Gastrocnemius medialis (tissue), 4 donors: ENCODE results near the gene HEXB. TPM values are rescaled to one million over a fixed set of nuclear protein-coding genes. Genes with fewer than 3 reads are reported as not detected.

Experiments
- ATAC-seq, 2 donors: fragments of 150-250 bp; one replicate each; pipeline ENCODE4 v1.9.1; 2016
- DNase-seq, 2 donors: peaks; one replicate each; pipeline ENCODE4 v3.0.0-alpha.2; 2019
- H3K27ac ChIP-seq, 4 donors: fragments of 200-600 bp; sonication (generic); 1 replicate in 1 of 4; 2 replicates in 3 of 4; pipeline ENCODE4 v1.5.1; 2016 to 2018; ENCODE audit warnings: mild to moderate bottlenecking in 2 of 4, moderate library complexity in 1 of 4
- H3K27me3 ChIP-seq, 3 donors: fragments of 200-600 bp; sonication (generic) in 2 of 3; 1 replicate in 1 of 3; 2 replicates in 2 of 3; pipeline versions ENCODE4 v1.5.1 to v1.6.0; 2016 to 2019; ENCODE audit warnings: mild to moderate bottlenecking in 1 of 3, moderate library complexity in 1 of 3
- H3K36me3 ChIP-seq, 2 donors: fragments of 200-600 bp; sonication (generic) in 1 of 2; one replicate each; pipeline ENCODE4 v1.5.1; 2017 to 2018
- H3K4me1 ChIP-seq, 2 donors: fragments of 200-600 bp; sonication (generic) in 1 of 2; one replicate each; pipeline ENCODE4 v1.5.1; 2016 to 2017; ENCODE audit warnings: mild to moderate bottlenecking in 2 of 2
- H3K4me3 ChIP-seq, 4 donors: fragments of 200-600 bp; sonication (generic) in 3 of 4; 1 replicate in 1 of 4; 2 replicates in 3 of 4; pipeline ENCODE4 v1.5.1; 2016 to 2019; ENCODE audit warnings: mild to moderate bottlenecking in 2 of 4
- H3K9me3 ChIP-seq, 3 donors: fragments of 200-600 bp; sonication (generic) in 2 of 3; 1 replicate in 1 of 3; 2 replicates in 2 of 3; pipeline ENCODE4 v1.5.1; 2016 to 2019
- POLR2A ChIP-seq, 2 donors: fragments of 450-650 bp; IDR thresholded peaks; one replicate each; pipeline ENCODE4 v1.6.1; 2017; ENCODE audit warnings: antibody characterized with exemption in 2 of 2, mild to moderate bottlenecking in 2 of 2, moderate library complexity in 2 of 2
- in situ Hi-C, 4 donors: fragments of 200-750 bp; cut with MboI; loops; one replicate each; pipeline versions ENCODE4 v1.15.0 to v1.8.0; 2017; ENCODE audit warnings: low sequenced_read_pairs in 4 of 4
- intact Hi-C: fragments of 100-400 bp; cut with DNase I; formaldehyde crosslinking; loops from one replicate; pipeline ENCODE4 v1.15.1; 2023; ENCODE audit warnings: low total_unique reads
- total RNA-seq, 4 donors: library from RNA; depleted of rRNA; stranded (reverse); fragments of >200 nt; gene quantifications; one replicate each; pipeline versions ENCODE4 v1.1.0 to v1.2.3, GENCODE V29; 2016
- TF ChIP-seq, protein P1 (sequence below), 5 experiments: fragments of 450-650 bp in 3 of 5; fragments of 200-600 bp in 2 of 5; sonication (generic) in 2 of 5; IDR thresholded peaks in 4 of 5; conservative IDR thresholded peaks in 1 of 5; 1 replicate in 4 of 5; 2 replicates in 1 of 5; pipeline ENCODE4 v1.5.1; 2016 to 2019; ENCODE audit warnings: antibody characterized with exemption in 5 of 5, mild to moderate bottlenecking in 3 of 5, moderate library complexity in 3 of 5

The HEXB gene
- total RNA-seq, 4 donors from 2014 or later, result 32.3 to 54.4 (median 47.1) TPM

DNA sequence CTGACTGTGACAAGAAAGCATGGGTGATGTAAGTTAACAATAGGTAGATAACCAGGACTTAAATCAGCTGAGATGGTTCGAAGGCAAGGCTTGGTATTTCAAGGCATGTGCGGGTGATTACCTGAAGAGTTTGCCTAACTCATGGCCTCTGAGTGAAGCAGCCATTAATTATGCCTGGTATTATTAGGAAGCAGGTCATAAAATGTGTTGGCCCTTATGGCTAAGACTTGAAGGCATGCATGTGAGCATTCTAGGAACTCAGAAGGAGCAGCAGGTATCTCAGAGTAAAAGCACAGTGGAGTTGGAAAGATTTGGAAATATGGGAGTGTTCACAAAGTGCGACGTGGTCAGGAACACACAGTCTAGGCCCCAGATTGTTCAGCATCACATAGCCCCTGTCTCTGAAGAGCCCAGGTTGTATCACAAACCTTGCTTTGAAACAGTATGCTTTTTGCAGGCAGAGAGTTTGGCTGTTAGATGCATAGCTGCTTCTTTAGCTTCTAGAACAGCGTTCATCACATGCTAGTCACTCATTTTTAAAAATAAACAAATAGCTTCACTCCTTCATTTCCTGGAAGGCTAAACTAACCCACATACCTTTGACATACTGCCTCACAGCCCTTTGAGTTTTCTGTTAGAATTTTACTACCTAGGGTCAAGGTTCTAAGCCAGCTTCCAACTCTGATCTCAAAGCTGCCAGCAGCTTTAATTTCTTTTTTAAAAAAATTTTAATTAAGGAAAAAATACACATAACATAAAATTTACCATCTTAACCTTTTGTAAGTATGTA, 2.1 kb downstream of the HEXB start:
- peaks cover 0 to 17% of the 10 kb centered on the region in 2 donors for H3K36me3 ChIP-seq
- no peak overlapping the region for H3K4me3 ChIP-seq
- no peaks in the 10 kb centered on the region for H3K9me3 ChIP-seq
- in situ Hi-C loops (no loop called here), intact Hi-C loops (loop anchor here (5.0 to 10.0 kb wide), 2 partner anchors 650 to 1122 kb away; partner anchors contain the start of genes ANKRA2, HMGCR and UTP15)
- H3K27me3 ChIP-seq, result no peaks in the 10 kb centered on the region
- no peak overlapping the region for H3K27ac ChIP-seq
- TF ChIP-seq, protein P1, sequence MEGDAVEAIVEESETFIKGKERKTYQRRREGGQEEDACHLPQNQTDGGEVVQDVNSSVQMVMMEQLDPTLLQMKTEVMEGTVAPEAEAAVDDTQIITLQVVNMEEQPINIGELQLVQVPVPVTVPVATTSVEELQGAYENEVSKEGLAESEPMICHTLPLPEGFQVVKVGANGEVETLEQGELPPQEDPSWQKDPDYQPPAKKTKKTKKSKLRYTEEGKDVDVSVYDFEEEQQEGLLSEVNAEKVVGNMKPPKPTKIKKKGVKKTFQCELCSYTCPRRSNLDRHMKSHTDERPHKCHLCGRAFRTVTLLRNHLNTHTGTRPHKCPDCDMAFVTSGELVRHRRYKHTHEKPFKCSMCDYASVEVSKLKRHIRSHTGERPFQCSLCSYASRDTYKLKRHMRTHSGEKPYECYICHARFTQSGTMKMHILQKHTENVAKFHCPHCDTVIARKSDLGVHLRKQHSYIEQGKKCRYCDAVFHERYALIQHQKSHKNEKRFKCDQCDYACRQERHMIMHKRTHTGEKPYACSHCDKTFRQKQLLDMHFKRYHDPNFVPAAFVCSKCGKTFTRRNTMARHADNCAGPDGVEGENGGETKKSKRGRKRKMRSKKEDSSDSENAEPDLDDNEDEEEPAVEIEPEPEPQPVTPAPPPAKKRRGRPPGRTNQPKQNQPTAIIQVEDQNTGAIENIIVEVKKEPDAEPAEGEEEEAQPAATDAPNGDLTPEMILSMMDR (IDR thresholded peaks at IDR 0.05 in 4 of 5, conservative IDR thresholded peaks at IDR 0.05 in 1 of 5), result no peak
- no peak for TF ChIP-seq POLR2A (IDR thresholded peaks at IDR 0.05)
- DNase-seq (no peak), ATAC-seq (no peak)
- H3K4me1 ChIP-seq, result peaks cover 7 to 12% of the 10 kb centered on the region in 2 donors

DNA sequence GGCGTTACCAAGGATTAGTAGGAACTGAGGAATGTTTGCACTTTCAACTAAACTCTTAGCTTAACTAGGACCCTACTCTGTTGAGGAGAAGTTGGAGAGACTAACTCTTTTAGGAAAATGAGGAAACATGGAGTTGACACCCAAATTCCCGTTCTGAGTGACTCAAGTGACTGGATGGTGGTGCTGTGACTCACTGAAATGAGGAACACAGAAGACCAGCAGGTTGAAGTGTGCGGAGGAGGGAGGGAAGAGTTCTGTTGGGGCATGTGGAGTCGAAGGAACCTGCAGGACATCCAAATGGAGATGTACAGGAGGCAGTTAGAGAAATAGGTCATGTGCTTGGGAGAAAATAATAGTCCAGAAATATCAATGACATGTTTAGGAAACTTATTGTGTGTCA, 8.2 kb downstream of the HEXB start:
- intact Hi-C loops, result no loop called here
- TF ChIP-seq, protein P1 (IDR thresholded peaks at IDR 0.05 in 4 of 5, conservative IDR thresholded peaks at IDR 0.05 in 1 of 5), result no peak
- TF ChIP-seq POLR2A (IDR thresholded peaks at IDR 0.05), result no peak
- ATAC-seq, result no peak
- Histone ChIP-seq H3K36me3 (peaks cover 0 to 43% of the 10 kb centered on the region in 2 donors), H3K27ac (no peak overlapping the region), H3K4me1 (no peaks in the 10 kb centered on the region), H3K27me3 (no peaks in the 10 kb centered on the region), H3K9me3 (no peaks in the 10 kb centered on the region), H3K4me3 (no peak overlapping the region)
- DNase-seq, result no peak
- in situ Hi-C loops, result no loop called here

GRCh38 chr5:74717596-74717995, 32.6 kb downstream of the HEXB start:
- ATAC-seq (no peak), DNase-seq (no peak)
- no peaks in the 10 kb centered on the region for H3K9me3 ChIP-seq
- H3K36me3 ChIP-seq, result peaks cover 0 to 56% of the 10 kb centered on the region in 2 donors
- no peak overlapping the region for H3K4me3 ChIP-seq
- TF ChIP-seq, protein P1 (IDR thresholded peaks at IDR 0.05 in 4 of 5, conservative IDR thresholded peaks at IDR 0.05 in 1 of 5), result no peak
- TF ChIP-seq POLR2A (IDR thresholded peaks at IDR 0.05), result no peak
- H3K27ac ChIP-seq, result no peak overlapping the region
- intact Hi-C loops, result no loop called here
- no peaks in the 10 kb centered on the region for H3K4me1 ChIP-seq
- in situ Hi-C loops, result no loop called here
- no peaks in the 10 kb centered on the region for H3K27me3 ChIP-seq

DNA sequence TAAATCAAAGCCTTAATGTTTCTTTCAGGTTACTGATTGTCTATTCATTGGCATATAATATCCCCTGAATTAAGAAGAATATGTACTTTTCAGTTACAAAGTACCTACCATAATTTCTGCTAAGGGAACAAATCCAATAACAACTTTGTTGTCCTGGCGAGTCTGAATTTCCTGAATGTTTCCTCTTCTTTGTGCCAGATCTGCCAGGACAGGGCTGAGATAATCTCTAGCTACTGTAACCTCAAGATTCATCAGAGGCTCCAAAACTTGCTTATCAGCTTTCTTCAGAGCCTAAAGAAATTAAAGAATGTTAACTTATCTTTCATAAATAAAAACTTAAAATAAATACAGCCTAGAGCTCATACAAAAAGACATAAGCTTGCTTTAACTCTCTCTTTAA, 37.2 kb downstream of the HEXB start:
- no peak for DNase-seq
- no peaks in the 10 kb centered on the region for H3K27me3 ChIP-seq
- peaks cover 2 to 81% of the 10 kb centered on the region in 2 donors for H3K36me3 ChIP-seq
- in situ Hi-C loops, result no loop called here
- no peaks in the 10 kb centered on the region for H3K9me3 ChIP-seq
- no peaks in the 10 kb centered on the region for H3K4me1 ChIP-seq
- TF ChIP-seq POLR2A (IDR thresholded peaks at IDR 0.05), result no peak
- H3K27ac ChIP-seq, result no peak overlapping the region
- ATAC-seq, result no peak
- intact Hi-C loops, result no loop called here
- H3K4me3 ChIP-seq, result no peak overlapping the region

DNA sequence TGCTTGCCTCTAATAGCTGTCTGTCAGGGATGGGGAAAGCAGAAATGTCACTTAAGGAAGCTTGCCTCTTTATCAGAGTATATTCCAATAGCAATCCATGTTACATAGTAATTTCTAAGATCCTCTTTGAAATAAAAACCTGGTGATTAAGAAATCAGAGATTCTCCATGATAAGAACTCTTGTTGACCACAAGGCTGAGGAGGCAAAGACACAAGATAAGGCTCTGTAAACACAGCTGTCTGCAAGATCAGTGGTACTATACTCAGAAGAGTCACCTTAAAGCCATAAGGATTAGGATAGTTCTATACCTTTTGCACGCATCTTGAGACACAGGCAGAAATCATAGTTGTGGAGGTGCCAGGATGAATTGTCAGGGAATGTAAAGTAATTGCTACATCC, 40.3 kb downstream of the HEXB start:
- intact Hi-C loops, result no loop called here
- in situ Hi-C loops, result no loop called here
- Histone ChIP-seq H3K4me1 (no peaks in the 10 kb centered on the region), H3K27ac (no peak overlapping the region), H3K4me3 (no peak overlapping the region), H3K27me3 (no peaks in the 10 kb centered on the region), H3K9me3 (no peaks in the 10 kb centered on the region), H3K36me3 (peaks cover 2 to 73% of the 10 kb centered on the region in 2 donors)
- DNase-seq (no peak), ATAC-seq (no peak)
- TF ChIP-seq POLR2A (IDR thresholded peaks at IDR 0.05), result no peak
- TF ChIP-seq, protein P1 (IDR thresholded peaks at IDR 0.05 in 4 of 5, conservative IDR thresholded peaks at IDR 0.05 in 1 of 5), result no peak
